CD4-positive, CD25-positive, alpha-beta regulatory T cell (primary cell): ENCODE data around the gene TSR1. TPM values are rescaled to one million over a fixed set of nuclear protein-coding genes. Genes with fewer than 3 reads are reported as not detected.
A peak's percentile ranks its signal among the peaks of the same experiment; 100 is the strongest.
"Not testable (repeated sequence)": the region's sequence is repeated elsewhere in the genome, so short reads cannot be mapped to it uniquely, and the experiment has no call there.

Experiments
- ATAC-seq, 2 donors: fragments of 150-1000 bp; cut with Tn5 transposase; one replicate each; pipeline ENCODE4 v1.10.0; 2021; ENCODE audit warnings: low read depth in 2 of 2, moderate number of reproducible peaks in 2 of 2, moderate library complexity in 1 of 2
- DNase-seq, 3 donors: peaks; one replicate each; pipeline versions ENCODE4 v3.0.0 to v3.0.0-alpha.2; 2012 to 2022; ENCODE audit warnings: mixed read lengths in 1 of 3
- H3K27ac ChIP-seq: one replicate; pipeline ENCODE4 v1.7.0; 2013; ENCODE audit warnings: mild to moderate bottlenecking, low read length; ENCODE audit not compliant: insufficient read depth, poor library complexity, severe bottlenecking
- H3K27me3 ChIP-seq: one replicate; pipeline ENCODE4 v1.7.0; 2013; ENCODE audit warnings: low read length; ENCODE audit not compliant: control insufficient read depth, insufficient read depth
- H3K36me3 ChIP-seq: one replicate; pipeline ENCODE4 v1.7.0; 2013; ENCODE audit warnings: mild to moderate bottlenecking, low read length, moderate library complexity; ENCODE audit not compliant: control insufficient read depth, insufficient read depth
- H3K4me1 ChIP-seq: 2 replicates; pipeline ENCODE4 v1.7.0; 2013; ENCODE audit warnings: mild to moderate bottlenecking, low read length; ENCODE audit not compliant: insufficient read depth, control insufficient read depth, poor library complexity, severe bottlenecking
- H3K4me3 ChIP-seq: one replicate; pipeline ENCODE4 v1.7.0; 2013; ENCODE audit warnings: low read depth, mild to moderate bottlenecking, low read length, moderate library complexity
- H3K9me3 ChIP-seq, 2 experiments: 1 replicate in 1 of 2; 2 replicates in 1 of 2; pipeline ENCODE4 v1.7.0; 2013; ENCODE audit warnings: low read length in 2 of 2, mild to moderate bottlenecking in 1 of 2, moderate library complexity in 1 of 2; ENCODE audit not compliant: control insufficient read depth in 2 of 2
- H3K27ac Mint-ChIP-seq, 3 donors: one replicate each; pipeline ENCODE4 v1.8.0; 2020 to 2022; ENCODE audit warnings: mild to moderate bottlenecking in 3 of 3, mixed read lengths in 3 of 3, moderate library complexity in 2 of 3
- H3K27me3 Mint-ChIP-seq: one replicate; pipeline ENCODE4 v1.8.0; 2022; ENCODE audit warnings: mild to moderate bottlenecking, mixed read lengths
- H3K36me3 Mint-ChIP-seq: one replicate; pipeline ENCODE4 v1.8.0; 2020; ENCODE audit warnings: mixed read lengths
- H3K4me1 Mint-ChIP-seq, 4 donors: one replicate each; pipeline ENCODE4 v1.8.0; 2020 to 2022; ENCODE audit warnings: mixed read lengths in 4 of 4, mild to moderate bottlenecking in 1 of 4
- H3K4me3 Mint-ChIP-seq, 4 donors: one replicate each; pipeline ENCODE4 v1.8.0; 2020 to 2022; ENCODE audit warnings: mild to moderate bottlenecking in 4 of 4, mixed read lengths in 4 of 4, moderate library complexity in 3 of 4
- H3K9me3 Mint-ChIP-seq, 7 donors: one replicate each; pipeline ENCODE4 v1.8.0; 2020 to 2022; ENCODE audit warnings: mixed read lengths in 7 of 7, mild to moderate bottlenecking in 3 of 7, moderate library complexity in 2 of 7
- polyA plus RNA-seq, 4 donors: library from polyadenylated mRNA; unstranded; fragments of 300-500 nt; fragmentation: Illumina TruSeq; gene quantifications; one replicate each; pipeline ENCODE4 v1.2.3, GENCODE V29; 2021
- total RNA-seq: library from RNA; stranded (reverse); gene quantifications from one replicate; pipeline ENCODE4 v1.2.3, GENCODE V29; 2022

TSR1 gene
- total and polyA plus RNA-seq, 5 donors from 2014 or later, result 11.4 to 25.1 (median 15.8) TPM

DNA sequence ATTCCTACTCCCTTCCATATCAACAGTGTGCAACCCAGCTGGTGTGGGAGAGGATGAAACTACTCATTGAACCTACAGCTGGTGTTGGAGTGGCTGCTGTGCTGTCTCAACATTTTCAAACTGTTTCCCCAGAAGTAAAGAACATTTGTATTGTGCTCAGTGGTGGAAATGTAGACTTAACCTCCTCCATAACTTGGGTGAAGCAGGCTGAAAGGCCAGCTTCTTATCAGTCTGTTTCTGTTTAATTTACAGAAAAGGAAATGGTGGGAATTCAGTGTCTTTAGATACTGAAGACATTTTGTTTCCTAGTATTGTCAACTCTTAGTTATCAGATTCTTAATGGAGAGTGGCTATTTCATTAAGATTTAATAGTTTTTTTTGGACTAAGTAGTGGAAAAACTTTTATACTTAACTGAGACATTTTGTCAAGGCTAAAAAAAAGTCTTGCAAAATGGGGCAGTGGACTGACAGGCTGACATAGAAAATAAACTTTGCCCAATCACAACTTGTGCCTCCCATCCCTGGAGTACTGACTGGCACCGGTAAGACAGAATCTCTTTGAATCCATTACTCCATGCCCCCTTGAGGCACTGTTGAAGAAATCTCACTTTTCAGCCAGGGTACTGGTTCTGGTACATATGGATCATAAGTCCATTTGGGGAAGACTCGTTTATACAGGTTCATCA is 12.5 kb downstream of the TSR1 start:
- H3K4me3 Mint-ChIP-seq, result no peak overlapping the region
- no peak overlapping the region for H3K4me3 ChIP-seq
- ATAC-seq, result no peak
- DNase-seq, result no peak
- H3K36me3 ChIP-seq, result peaks cover 56% of the 10 kb centered on the region
- peaks cover 0 to 8% (median 0%) of the 10 kb centered on the region in 4 donors for H3K4me1 Mint-ChIP-seq
- H3K4me1 ChIP-seq, result no peaks in the 10 kb centered on the region
- no peak overlapping the region for H3K27ac ChIP-seq
- H3K9me3 ChIP-seq, result no peaks in the 10 kb centered on the region
- H3K36me3 Mint-ChIP-seq, result peaks cover 32% of the 10 kb centered on the region
- H3K9me3 Mint-ChIP-seq, result no peaks in the 10 kb centered on the region
- no peaks in the 10 kb centered on the region for H3K27me3 ChIP-seq
- no peak overlapping the region for H3K27ac Mint-ChIP-seq
- no peaks in the 10 kb centered on the region for H3K27me3 Mint-ChIP-seq

- no peaks in the 10 kb centered on the region for H3K9me3 Mint-ChIP-seq
- peaks cover 40% of the 10 kb centered on the region for H3K36me3 ChIP-seq
- H3K27me3 Mint-ChIP-seq, result no peaks in the 10 kb centered on the region
- H3K4me1 ChIP-seq, result no peaks in the 10 kb centered on the region
- no peak for DNase-seq
- H3K4me1 Mint-ChIP-seq, result peaks cover 0 to 8% (median 0%) of the 10 kb centered on the region in 4 donors
- no peak overlapping the region for H3K4me3 ChIP-seq
- no peak overlapping the region for H3K4me3 Mint-ChIP-seq
- no peak for ATAC-seq
- H3K9me3 ChIP-seq, result no peaks in the 10 kb centered on the region
- no peak overlapping the region for H3K27ac Mint-ChIP-seq
- H3K36me3 Mint-ChIP-seq, result peaks cover 27% of the 10 kb centered on the region
- H3K27ac ChIP-seq, result no peak overlapping the region
- no peaks in the 10 kb centered on the region for H3K27me3 ChIP-seq
These were observed 14.9 kb downstream of the TSR1 start for GRCh38 chr17:2321399-2321798.

DNA sequence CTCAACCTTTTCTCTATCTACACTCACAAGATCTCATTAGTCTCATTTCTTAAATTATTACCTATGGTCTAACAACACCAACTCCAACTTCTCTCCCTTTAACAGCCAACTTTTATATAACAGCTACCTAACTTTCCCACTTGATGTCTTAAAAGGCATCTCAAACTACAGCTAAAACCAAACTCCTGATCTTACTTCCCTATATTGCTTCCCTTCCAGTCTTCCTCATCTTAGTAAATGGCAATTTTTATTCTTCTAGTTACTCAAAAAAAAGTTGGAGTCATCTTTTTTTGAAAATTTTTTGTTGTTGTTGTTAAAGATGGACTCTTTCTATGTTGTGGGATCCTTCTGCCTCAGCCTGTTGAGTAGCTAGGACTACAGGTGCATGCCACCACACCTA is 17.2 kb downstream of the TSR1 start:
- no peak for DNase-seq
- ATAC-seq, result no peak
- Histone ChIP-seq H3K4me3 (no peak overlapping the region), H3K4me1 (no peaks in the 10 kb centered on the region), H3K27me3 (no peaks in the 10 kb centered on the region), H3K9me3 (no peaks in the 10 kb centered on the region), H3K36me3 (peaks cover 19% of the 10 kb centered on the region), H3K27ac (no peak overlapping the region)
- Mint-ChIP-seq H3K27ac (peak overlapping the region in 1 of 3 donors; percentile 70), H3K27me3 (no peaks in the 10 kb centered on the region), H3K36me3 (peaks cover 11% of the 10 kb centered on the region), H3K4me3 (no peak overlapping the region), H3K9me3 (no peaks in the 10 kb centered on the region), H3K4me1 (peaks cover 0 to 4% (median 2%) of the 10 kb centered on the region in 4 donors)

- no peak for DNase-seq
- no peak overlapping the region for H3K27ac ChIP-seq
- H3K36me3 ChIP-seq, result peaks cover 6% of the 10 kb centered on the region
- Mint-ChIP-seq H3K4me3 (no peak overlapping the region), H3K36me3 (peaks cover 3% of the 10 kb centered on the region), H3K9me3 (no peaks in the 10 kb centered on the region), H3K27me3 (no peaks in the 10 kb centered on the region), H3K4me1 (peaks cover 0 to 4% (median 2%) of the 10 kb centered on the region in 4 donors), H3K27ac (no peak overlapping the region)
- ATAC-seq, result no peak
- no peaks in the 10 kb centered on the region for H3K9me3 ChIP-seq
- H3K27me3 ChIP-seq, result no peaks in the 10 kb centered on the region
- H3K4me1 ChIP-seq, result no peaks in the 10 kb centered on the region
- no peak overlapping the region for H3K4me3 ChIP-seq
These were observed 18.5 kb downstream of the TSR1 start for GRCh38 chr17:2317796-2318195.

- H3K27me3 ChIP-seq, H3K36me3 Mint-ChIP-seq, H3K4me3 Mint-ChIP-seq, H3K4me1 ChIP-seq, H3K27ac ChIP-seq, H3K9me3 Mint-ChIP-seq, H3K4me3 ChIP-seq, H3K4me1 Mint-ChIP-seq, ATAC-seq, H3K36me3 ChIP-seq, DNase-seq, H3K27ac Mint-ChIP-seq, H3K27me3 Mint-ChIP-seq, H3K9me3 ChIP-seq: not testable (repeated sequence)
These were observed 19.4 kb downstream of the TSR1 start for GRCh38 chr17:2316916-2317205.

DNA sequence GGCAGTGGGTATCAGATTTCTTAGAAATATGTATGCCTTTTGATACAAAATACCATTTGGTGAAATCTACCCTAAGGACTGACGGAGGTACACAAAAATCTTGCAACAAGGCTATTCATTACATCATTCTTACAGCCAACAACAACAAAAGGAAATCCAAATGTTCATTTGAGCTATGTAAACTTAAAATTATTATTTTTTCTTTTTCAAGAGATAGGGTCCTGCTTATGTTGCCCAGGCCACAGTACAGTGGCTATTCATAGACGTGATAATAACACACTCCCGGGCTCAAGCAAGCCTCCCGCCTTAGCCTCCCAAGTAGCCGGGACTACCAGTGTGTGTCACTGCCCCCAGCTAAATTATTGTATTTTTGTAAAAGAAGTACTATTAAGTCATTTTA is 23.5 kb downstream of the TSR1 start:
- Histone ChIP-seq H3K4me1 (no peaks in the 10 kb centered on the region), H3K36me3 (no peaks in the 10 kb centered on the region), H3K4me3 (no peak overlapping the region), H3K9me3 (no peaks in the 10 kb centered on the region), H3K27ac (no peak overlapping the region), H3K27me3 (no peaks in the 10 kb centered on the region)
- Mint-ChIP-seq H3K4me3 (no peak overlapping the region), H3K27me3 (no peaks in the 10 kb centered on the region), H3K9me3 (no peaks in the 10 kb centered on the region), H3K36me3 (peaks cover 5% of the 10 kb centered on the region), H3K27ac (no peak overlapping the region), H3K4me1 (peaks cover 2 to 11% (median 6%) of the 10 kb centered on the region in 4 donors)
- no peak for DNase-seq
- no peak for ATAC-seq

DNA sequence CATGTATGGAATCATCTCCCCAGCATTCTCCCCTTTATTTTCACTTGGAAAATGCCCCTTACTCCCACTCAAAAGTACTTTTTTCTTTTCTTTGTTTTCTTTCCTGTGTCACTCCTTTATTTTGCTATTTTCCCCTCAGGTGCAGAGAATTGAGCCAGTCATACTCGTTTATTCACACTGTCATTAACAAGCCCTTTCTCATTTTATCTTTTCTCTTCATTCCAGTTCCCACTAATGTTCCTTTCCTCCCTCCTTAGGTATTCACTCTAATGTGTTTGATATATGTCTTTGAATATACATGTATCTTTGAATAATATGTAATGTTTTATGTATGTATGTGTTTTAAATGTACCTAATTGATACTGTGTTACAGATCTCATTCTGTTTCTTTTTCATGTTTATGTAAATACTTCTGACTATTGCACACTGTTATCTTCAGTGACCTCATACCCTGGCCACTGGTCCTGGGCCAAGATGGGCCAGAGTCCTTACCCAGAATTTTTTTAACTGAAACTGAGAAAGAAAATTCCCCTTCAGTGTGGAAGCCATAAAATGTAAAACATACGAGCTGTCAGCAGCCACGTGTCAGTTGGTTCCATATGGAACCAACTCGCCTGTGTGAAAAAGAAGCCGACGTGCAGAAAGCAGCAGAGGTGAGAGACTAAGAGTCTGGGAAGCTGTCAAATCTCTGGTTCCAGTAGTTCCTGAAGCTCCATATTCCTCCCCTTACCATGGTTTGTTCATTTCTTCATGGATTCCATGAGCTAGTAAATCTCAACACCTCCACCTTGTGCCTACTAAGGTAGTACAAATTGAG is 26.7 kb downstream of the TSR1 start:
- H3K36me3 ChIP-seq, result no peaks in the 10 kb centered on the region
- no peaks in the 10 kb centered on the region for H3K9me3 Mint-ChIP-seq
- H3K27me3 ChIP-seq, result no peaks in the 10 kb centered on the region
- H3K4me3 Mint-ChIP-seq, result peak overlapping the region in 1 of 4 donors; percentile 60
- DNase-seq (no peak), ATAC-seq (no peak)
- no peak overlapping the region for H3K4me3 ChIP-seq
- no peaks in the 10 kb centered on the region for H3K4me1 ChIP-seq
- peaks cover 11 to 21% (median 15%) of the 10 kb centered on the region in 4 donors for H3K4me1 Mint-ChIP-seq
- no peaks in the 10 kb centered on the region for H3K27me3 Mint-ChIP-seq
- H3K27ac Mint-ChIP-seq, result peak overlapping the region in 2 of 3 donors; percentile 9 to 16
- no peaks in the 10 kb centered on the region for H3K9me3 ChIP-seq
- H3K27ac ChIP-seq, result no peak overlapping the region
- H3K36me3 Mint-ChIP-seq, result peaks cover 11% of the 10 kb centered on the region

GRCh38 chr17:2304931-2305330 is 31.3 kb downstream of the TSR1 start:
- no peak overlapping the region for H3K27ac ChIP-seq
- peaks cover 6% of the 10 kb centered on the region for H3K36me3 ChIP-seq
- Mint-ChIP-seq H3K27me3 (no peaks in the 10 kb centered on the region), H3K36me3 (peaks cover 18% of the 10 kb centered on the region), H3K4me3 (peak overlapping the region; percentile 75 to 95 (median 87)), H3K9me3 (no peaks in the 10 kb centered on the region), H3K27ac (peak overlapping the region in 2 of 3 donors; percentile 13 to 67), H3K4me1 (peaks cover 21 to 45% (median 34%) of the 10 kb centered on the region in 4 donors)
- DNase-seq (no peak), ATAC-seq (no peak)
- no peaks in the 10 kb centered on the region for H3K9me3 ChIP-seq
- no peaks in the 10 kb centered on the region for H3K27me3 ChIP-seq
- peaks cover 20% of the 10 kb centered on the region for H3K4me1 ChIP-seq
- no peak overlapping the region for H3K4me3 ChIP-seq
